Stimulated activated CD4-positive, alpha-beta T cell treated with anti-CD3 and anti-CD28 coated beads, Interleukin-2, amount 100 ng/mL, for 48 hours (primary cell): ENCODE measurements around the gene C3orf70.

ENCODE experiments used
- DNase-seq, 2 donors: peaks; one replicate each; pipeline ENCODE4 v3.0.0-alpha.2; 2020

C3orf70 gene

DNA sequence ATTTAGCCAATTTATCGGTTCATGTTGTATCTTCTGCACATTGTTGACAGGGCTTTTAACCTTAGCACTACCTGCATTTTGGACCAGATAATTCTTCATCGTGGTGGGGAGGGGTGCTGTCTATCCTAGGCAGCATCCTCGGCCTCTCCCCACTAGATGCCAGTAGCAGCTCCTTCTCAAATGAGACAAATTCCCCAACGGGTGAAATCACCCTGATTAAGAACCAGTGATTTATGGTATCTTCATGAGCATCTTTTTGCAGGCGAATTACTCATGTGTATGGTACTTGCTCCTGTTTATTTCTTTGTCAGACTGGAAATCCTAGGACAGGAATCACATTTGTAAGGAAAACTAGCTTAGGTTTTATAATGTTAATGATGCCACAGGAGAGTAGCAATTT lies 68.0 kb downstream of the C3orf70 start:
- DNase-seq = no peak

GRCh38 chr3:185084402-185084801 lies 68.5 kb downstream of the C3orf70 start:
- no peak for DNase-seq

GRCh38 chr3:185082829-185083228 lies 70.0 kb downstream of the C3orf70 start:
- DNase-seq = no peak

DNA sequence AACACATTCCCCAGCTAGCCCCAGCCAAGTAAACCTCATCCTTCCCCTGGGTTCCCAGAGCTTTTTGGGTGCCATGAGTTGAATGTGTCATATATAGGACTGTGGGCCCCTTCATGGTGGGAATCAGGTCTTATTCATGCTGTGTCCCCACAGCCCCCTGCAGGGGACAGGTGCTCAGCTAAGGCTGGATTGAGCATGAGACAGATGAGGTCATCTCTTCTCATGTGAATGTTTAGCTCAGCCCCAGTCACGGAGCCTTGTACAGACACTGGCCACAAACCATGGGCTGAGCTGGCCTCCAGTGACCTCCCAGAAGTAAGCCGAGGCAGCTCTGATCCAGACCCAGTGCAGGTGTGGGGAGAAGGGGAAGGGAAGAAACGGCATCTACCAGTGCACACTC lies 70.7 kb downstream of the C3orf70 start:
- no peak for DNase-seq

GRCh38 chr3:185081521-185081920 lies 71.3 kb downstream of the C3orf70 start:
- no peak for DNase-seq

DNA sequence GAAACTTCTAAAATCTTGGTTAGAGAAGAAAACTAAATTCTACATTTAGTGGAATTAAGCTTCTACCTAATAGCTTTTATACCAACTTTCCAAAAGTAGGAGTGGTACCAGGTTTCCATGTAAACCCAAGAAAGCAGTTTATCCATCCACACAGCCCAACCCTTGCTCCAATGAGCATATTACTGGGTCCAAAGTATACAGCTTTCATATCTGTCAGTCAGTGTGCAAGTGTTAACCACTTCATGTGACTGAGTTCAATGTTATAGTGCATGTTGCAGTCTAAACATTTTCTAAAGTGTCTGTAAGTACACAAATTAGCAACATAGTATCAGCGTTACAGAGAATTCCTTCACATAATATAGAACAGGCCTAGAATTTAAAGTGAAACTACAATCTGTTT lies 73.2 kb downstream of the C3orf70 start:
- no peak for DNase-seq

GRCh38 chr3:185076219-185076618 lies 76.6 kb downstream of the C3orf70 start:
- no peak for DNase-seq

DNA sequence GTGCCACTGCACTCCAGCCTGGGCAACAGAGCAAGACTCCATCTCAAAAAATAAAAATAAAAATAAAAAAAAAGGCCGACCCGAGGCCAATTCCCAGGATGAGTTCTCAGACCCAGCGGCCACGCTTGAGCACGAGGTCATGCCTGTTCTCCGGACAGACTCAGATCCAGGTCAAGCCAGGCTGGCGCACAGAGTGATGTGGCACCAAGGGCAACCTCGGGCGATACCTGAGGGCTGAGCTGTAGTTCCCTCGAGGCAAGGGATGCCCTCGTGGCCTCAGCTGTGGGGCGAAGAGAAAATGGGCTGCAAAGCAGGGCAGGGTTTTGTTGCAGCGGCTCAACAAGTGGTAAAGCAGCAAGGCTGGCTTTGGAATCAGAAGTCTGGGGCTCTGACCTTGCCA lies 77.3 kb downstream of the C3orf70 start:
- no peak for DNase-seq

DNA sequence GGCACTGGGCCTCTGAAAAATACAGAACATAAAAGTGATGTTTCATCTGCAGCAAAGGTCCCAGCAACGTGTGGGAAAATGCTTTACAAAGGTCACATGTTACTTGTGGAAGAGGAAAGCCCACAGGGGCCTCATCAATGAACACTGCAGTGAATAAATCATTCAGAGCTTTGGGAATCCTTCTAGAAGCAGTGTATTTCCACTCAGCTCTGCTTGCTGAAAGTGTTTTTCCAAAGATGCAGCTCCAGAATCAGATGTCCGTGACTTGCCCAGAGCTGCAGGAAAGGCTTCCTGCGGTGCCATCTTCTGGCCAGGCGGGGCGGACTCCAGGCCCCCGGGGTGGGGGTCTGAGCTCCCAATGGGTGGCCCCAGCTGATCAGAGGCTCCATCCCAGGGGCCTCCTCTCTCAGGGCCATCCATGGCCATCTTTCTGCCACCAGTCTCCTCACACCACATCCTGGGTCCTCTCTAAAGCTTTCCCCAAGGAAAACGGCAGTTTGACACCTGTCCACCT lies 81.5 kb downstream of the C3orf70 start:
- DNase-seq = no peak

DNA sequence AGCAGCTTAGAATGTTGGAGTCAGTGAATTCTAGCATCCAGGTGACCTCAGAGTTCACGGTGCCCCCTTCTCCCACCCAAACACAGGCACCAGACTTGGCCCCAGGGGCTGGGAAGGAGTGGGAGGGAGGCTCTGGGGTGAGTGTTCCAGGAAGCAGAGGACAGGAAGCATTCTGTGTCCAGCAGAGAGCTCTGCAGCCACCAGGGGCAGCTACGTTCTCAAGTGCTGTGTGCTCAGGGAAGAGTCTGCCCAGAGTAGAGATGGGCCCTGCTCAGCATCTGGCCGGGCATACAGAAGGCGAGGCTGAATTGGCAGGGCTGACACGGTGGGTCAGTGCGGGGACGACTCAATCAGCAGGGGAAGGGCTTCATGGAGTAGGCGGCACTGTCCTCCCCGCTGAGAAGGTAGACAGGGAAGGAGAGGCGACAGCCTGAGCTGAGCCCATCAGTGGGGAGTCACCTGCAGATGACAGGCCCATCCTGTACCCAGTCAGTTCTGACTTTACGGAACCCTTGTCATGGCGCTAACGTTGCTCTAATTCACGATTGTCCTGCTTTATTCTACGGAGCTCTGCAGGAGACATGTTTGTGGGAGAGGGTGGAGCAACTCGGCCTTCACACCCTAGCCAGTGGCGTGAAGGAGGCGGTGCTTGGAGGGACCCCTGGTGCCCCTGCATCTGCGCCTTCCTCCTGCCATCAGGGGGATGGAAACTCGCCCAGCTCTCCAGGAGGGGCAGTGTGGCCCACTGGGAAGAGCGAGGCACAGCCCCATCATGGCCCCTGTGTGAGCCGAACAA lies 82.2 kb downstream of the C3orf70 start:
- no peak for DNase-seq

DNA sequence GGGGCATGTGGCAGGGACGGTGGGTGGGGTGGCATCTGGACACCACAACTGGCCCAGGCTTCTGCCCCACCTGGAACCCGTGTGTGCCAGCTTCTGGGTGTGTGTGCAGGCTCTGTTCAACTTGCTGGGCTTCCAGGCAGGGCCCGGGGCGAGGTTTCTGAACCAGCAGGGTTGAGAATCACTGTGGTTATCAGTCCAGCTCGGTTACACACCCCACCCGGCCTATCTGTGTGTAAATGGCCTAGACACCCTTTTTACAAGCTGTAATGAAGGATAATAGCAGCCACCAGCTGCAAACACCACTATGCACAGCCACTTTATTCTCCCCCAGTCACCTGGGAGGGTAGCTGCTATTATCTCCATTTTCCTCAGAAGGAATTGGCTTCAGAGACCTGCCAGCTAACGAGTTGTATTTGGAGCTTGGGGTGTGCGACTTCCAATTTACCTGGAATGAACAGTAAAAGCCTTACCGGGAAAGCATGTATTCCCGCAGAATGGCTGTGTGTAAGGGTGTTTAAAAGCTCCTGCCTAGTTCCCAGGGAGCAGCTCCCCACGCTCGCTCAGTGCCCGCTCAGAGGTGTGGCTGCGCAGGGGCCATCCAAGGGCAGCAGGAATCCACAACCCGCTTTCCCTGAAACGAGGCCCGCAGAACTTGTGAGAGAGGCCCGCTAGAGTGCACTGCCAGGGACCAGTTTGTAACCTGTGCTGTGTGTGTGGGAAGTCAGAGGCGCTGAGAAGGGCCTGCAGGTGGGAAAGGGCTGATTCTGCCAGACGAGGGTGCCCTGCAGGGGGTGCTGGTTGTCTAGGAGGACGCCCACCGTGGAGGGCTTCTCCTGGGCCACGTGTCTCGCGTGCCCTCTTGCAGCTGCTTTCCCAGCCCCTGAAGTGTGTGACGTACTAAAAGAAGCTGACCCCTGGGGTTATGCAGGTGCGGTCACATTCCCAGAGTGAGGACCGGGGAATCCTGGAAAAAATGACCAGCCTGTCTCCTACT lies 83.5 kb downstream of the C3orf70 start:
- DNase-seq = no peak

- DNase-seq = no peak
Measured at GRCh38 chr3:185067173-185067572, 85.7 kb downstream of the C3orf70 start.

- no peak for DNase-seq
Measured at GRCh38 chr3:185066251-185066650, 86.6 kb downstream of the C3orf70 start.

DNA sequence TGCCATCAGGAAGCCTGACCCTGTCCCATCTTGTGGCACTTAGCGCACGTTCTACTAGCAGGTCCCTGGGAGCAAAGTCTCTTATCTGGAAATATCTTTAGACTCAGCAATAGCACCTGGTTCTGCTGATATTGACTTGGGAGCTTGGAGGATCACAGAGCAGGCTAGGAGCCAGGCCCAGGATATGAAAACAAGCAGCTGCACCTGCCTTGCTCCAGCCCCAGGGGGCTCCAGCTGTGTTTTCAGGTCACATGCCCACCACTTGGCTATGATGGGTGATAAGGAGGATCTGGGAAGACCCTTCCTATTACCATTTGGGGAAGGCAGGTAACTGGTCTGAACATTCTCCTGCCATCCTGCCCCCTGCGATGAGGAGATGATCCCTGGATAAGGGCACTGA lies 87.8 kb downstream of the C3orf70 start:
- DNase-seq = no peak

GRCh38 chr3:185063431-185063830 lies 89.4 kb downstream of the C3orf70 start:
- no peak for DNase-seq

DNA sequence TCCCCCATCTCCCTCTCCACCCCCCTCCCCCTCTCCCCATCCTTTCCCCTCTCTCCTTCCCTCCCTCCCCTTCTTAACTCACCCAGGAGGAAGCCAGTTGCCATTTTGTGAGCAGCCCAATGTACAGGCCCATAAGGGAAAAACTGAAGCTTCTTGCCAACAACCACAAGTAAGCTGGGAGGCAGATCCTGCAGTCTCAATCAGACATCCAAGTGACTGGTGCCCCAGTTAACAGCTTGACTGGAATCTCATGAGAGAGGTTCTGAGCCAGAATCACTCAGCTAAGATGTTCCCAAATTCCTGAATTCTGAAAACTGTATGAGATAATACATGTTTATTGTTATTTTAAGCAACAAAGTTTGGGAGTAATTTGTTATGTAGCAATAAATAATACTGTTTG lies 90.7 kb downstream of the C3orf70 start:
- no peak for DNase-seq

GRCh38 chr3:185060655-185061054 lies 92.2 kb downstream of the C3orf70 start:
- no peak for DNase-seq

DNA sequence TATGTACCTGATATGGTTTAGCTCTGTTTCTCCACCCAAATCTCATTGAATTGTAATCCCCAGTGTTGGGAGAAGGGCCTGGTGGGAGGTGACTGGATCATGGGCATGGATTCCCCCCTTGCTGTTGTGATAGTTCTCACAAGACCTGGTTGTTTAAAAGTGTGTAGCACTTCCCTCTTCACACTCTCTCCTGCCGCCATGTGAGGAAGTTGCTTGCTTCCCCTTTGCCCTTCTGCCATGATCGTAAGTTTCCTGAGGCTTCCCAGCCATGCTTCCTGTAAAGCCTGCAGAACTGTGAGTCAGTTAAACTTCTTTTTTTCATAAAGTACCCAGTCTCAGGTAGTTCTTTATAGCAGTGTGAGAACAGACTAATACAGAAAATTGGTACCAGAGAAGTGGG lies 93.1 kb downstream of the C3orf70 start:
- DNase-seq = no peak

DNA sequence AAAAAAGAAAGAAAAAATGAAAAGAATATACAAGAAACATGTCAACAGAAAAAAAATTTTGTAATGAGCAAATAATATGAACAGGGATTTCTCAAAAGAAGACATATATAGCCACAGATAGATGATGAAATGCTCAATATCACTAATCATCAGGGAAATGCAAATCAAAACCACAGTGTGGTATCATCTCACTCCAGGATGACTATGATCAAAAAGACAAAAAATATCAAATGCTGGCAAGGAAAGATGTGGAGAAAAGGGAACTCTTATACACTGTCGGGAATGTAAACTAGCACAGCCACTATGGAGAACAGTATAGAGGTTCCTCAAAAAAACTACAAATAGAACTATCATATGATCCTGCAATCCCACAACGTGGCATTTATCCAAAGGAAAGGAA lies 94.1 kb downstream of the C3orf70 start:
- DNase-seq = no peak

DNA sequence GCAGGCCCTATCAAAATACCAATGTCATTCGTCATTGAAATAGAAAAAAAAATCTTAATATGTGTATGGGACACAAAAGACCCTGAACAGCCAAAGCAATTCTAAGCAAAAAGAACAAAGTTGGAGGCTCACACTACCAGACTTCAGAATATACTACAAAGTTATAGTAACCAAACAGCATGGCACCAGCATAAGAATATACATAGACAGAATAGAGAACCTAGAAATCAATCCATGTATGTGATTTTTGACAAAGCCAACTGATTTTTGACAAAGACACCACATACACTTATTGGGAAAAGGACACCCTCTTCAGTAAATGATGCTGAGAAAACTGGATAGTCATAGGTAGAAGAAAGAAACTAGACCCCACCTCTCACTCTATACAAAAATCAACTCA lies 95.0 kb downstream of the C3orf70 start:
- DNase-seq = no peak

DNA sequence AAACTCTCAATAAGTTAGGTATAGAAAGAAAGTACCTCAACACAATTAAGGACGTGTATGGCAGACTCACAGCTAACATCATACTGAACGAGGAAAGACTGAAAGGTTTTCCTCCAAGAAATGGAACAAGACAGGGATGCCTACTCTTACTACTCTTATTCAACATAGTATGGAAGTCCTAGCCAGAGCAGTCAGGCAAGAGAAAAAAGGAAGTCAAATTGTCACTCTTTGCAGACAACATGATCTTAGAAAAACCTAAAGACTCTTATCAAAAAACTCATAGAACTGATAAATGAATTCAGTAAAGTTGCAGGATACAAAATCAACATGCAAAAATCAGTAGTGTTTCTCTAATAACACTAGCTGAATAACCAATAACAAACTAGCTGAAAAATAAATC lies 96.0 kb downstream of the C3orf70 start:
- DNase-seq = no peak

GRCh38 chr3:185052631-185053030 lies 100.2 kb downstream of the C3orf70 start:
- DNase-seq = no peak

GRCh38 chr3:185051801-185052200 lies 101.1 kb downstream of the C3orf70 start:
- no peak for DNase-seq

GRCh38 chr3:185049710-185050109 lies 103.2 kb downstream of the C3orf70 start:
- DNase-seq = no peak
